Measurements from ENCODE around the gene CHCHD6.

The CHCHD6 gene

GRCh38 chr3:126990024-126990700 is 286.1 kb downstream of the CHCHD6 start:
- Histone ChIP-seq H3K36me3 (ENCODE audit: control insufficient read depth, insufficient read depth, low read length) (no peaks in the 10 kb centered on the region), H3K79me2 (peaks cover 62% of the 10 kb centered on the region), H3K9me3 (ENCODE audit: control insufficient read depth, low read length) (no peaks in the 10 kb centered on the region), H3K4me2 (ENCODE audit: low read length) (peak overlapping the region; percentile 10), H3K27ac (peak overlapping the region; percentile 97), H3K4me3 (ENCODE audit: low read depth, low read length) (no peak overlapping the region), H3K4me1 (peaks cover 83% of the 10 kb centered on the region), H2AFZ (no peak overlapping the region), H3K9ac (peak overlapping the region; percentile 8), H3K27me3 (ENCODE audit: control insufficient read depth, insufficient read depth, low read length) (no peaks in the 10 kb centered on the region)
- TF ChIP-seq, protein P1, sequence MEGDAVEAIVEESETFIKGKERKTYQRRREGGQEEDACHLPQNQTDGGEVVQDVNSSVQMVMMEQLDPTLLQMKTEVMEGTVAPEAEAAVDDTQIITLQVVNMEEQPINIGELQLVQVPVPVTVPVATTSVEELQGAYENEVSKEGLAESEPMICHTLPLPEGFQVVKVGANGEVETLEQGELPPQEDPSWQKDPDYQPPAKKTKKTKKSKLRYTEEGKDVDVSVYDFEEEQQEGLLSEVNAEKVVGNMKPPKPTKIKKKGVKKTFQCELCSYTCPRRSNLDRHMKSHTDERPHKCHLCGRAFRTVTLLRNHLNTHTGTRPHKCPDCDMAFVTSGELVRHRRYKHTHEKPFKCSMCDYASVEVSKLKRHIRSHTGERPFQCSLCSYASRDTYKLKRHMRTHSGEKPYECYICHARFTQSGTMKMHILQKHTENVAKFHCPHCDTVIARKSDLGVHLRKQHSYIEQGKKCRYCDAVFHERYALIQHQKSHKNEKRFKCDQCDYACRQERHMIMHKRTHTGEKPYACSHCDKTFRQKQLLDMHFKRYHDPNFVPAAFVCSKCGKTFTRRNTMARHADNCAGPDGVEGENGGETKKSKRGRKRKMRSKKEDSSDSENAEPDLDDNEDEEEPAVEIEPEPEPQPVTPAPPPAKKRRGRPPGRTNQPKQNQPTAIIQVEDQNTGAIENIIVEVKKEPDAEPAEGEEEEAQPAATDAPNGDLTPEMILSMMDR (IDR thresholded peaks at IDR 0.05) = no peak

DNA sequence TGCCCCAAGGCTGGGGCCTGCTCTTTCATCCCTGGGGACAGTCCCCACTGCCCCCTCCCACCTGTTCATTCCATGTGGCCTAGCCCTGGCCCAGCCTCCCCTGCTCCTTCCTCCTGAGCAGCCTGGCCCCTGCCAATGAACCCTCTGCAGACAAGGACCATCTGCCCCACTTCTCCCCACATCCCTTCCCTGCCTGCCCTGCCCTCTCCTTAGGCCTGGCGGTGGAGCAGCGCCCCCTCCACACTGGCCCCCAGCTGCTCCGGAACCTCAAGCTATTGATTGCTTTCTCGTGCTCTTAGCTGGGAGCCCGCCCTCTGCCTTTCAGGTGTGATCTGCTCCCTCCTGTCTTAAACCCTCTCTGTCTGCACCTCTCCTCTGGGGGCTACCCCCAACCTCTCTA is 286.9 kb downstream of the CHCHD6 start:
- Histone ChIP-seq H3K4me1 (peaks cover 83% of the 10 kb centered on the region), H3K27me3 (ENCODE audit: control insufficient read depth, insufficient read depth, low read length) (no peaks in the 10 kb centered on the region), H3K9ac (peak overlapping the region; percentile 8), H3K4me3 (ENCODE audit: low read depth, low read length) (no peak overlapping the region), H3K27ac (peak overlapping the region; percentile 97), H3K79me2 (peaks cover 64% of the 10 kb centered on the region), H3K36me3 (ENCODE audit: control insufficient read depth, insufficient read depth, low read length) (no peaks in the 10 kb centered on the region), H3K9me3 (ENCODE audit: control insufficient read depth, low read length) (no peaks in the 10 kb centered on the region), H3K4me2 (ENCODE audit: low read length) (no peak overlapping the region), H2AFZ (peak overlapping the region; percentile 34)
- TF ChIP-seq, protein P1 (IDR thresholded peaks at IDR 0.05) = no peak

GRCh38 chr3:126991366-126992200 is 287.5 kb downstream of the CHCHD6 start:
- Histone ChIP-seq H3K4me1 (peaks cover 83% of the 10 kb centered on the region), H3K27me3 (ENCODE audit: control insufficient read depth, insufficient read depth, low read length) (no peaks in the 10 kb centered on the region), H3K9ac (peak overlapping the region; percentile 8), H3K4me3 (ENCODE audit: low read depth, low read length) (no peak overlapping the region), H3K27ac (peak overlapping the region; percentile 97), H3K79me2 (peaks cover 66% of the 10 kb centered on the region), H3K9me3 (ENCODE audit: control insufficient read depth, low read length) (no peaks in the 10 kb centered on the region), H3K4me2 (ENCODE audit: low read length) (peak overlapping the region; percentile 53), H3K36me3 (ENCODE audit: control insufficient read depth, insufficient read depth, low read length) (no peaks in the 10 kb centered on the region), H2AFZ (peak overlapping the region; percentile 39)
- TF ChIP-seq, protein P1 (IDR thresholded peaks at IDR 0.05) = no peak

- H3K9me3 ChIP-seq (ENCODE audit: control insufficient read depth, low read length) = no peaks in the 10 kb centered on the region
- peaks cover 83% of the 10 kb centered on the region for H3K4me1 ChIP-seq
- H3K4me3 ChIP-seq (ENCODE audit: low read depth, low read length) = no peak overlapping the region
- peak overlapping the region; percentile 53 for H3K4me2 ChIP-seq (ENCODE audit: low read length)
- TF ChIP-seq, protein P1 (IDR thresholded peaks at IDR 0.05) = no peak
- peak overlapping the region; percentile 39 for H2AFZ ChIP-seq
- no peaks in the 10 kb centered on the region for H3K27me3 ChIP-seq (ENCODE audit: control insufficient read depth, insufficient read depth, low read length)
- H3K9ac ChIP-seq = no peak overlapping the region
- H3K27ac ChIP-seq = peak overlapping the region; percentile 97
- peaks cover 66% of the 10 kb centered on the region for H3K79me2 ChIP-seq
- H3K36me3 ChIP-seq (ENCODE audit: control insufficient read depth, insufficient read depth, low read length) = no peaks in the 10 kb centered on the region
These were observed 288.2 kb downstream of the CHCHD6 start for GRCh38 chr3:126992216-126992615.
